HEK293 (cell line): ENCODE data around the gene NXN.

Experiments
- CTCF ChIA-PET: fragments of 350-600 bp; formaldehyde crosslinking; extraction: SDS; loops from one replicate; lab custom pipeline; 2021; ENCODE audit warnings: antibody characterized with exemption; lab: Yijun Ruan, JAX
- POLR2A ChIA-PET: fragments of 300-600 bp; formaldehyde crosslinking; extraction: SDS; loops from one replicate; lab custom pipeline; 2020; ENCODE audit warnings: antibody characterized with exemption, inconsistent platforms; lab: Yijun Ruan, JAX
- H3K27ac ChIP-seq: fragments of 200-500 bp; sonication (Bioruptor generic); 2 replicates; pipeline ENCODE4 v1.5.1; 2014; ENCODE audit warnings: low read depth, low read length, control low read depth, inconsistent platforms; ENCODE audit errors: extremely low read depth
- H3K36me3 ChIP-seq, 2 experiments: fragments of 200-500 bp in 1 of 2; sonication (Bioruptor generic) in 1 of 2; 1 replicate in 1 of 2; 2 replicates in 1 of 2; pipeline ENCODE4 v1.5.1; 2014 to 2017; ENCODE audit warnings: inconsistent platforms in 2 of 2, low read length in 2 of 2; ENCODE audit not compliant: control insufficient read depth in 2 of 2, insufficient read depth in 1 of 2
- H3K4me1 ChIP-seq: fragments of 200-500 bp; sonication (Bioruptor generic); 2 replicates; pipeline ENCODE4 v1.5.1; 2014; ENCODE audit warnings: mild to moderate bottlenecking, low read length, inconsistent platforms; ENCODE audit not compliant: control insufficient read depth, insufficient read depth
- H3K4me3 ChIP-seq: 2 replicates; pipeline ENCODE4 v1.5.1; 2011; ENCODE audit warnings: low read depth, mild to moderate bottlenecking, control low read depth, low read length, moderate library complexity
- H3K9me3 ChIP-seq: fragments of 200-500 bp; sonication (Bioruptor generic); 2 replicates; pipeline ENCODE4 v1.5.1; 2014; ENCODE audit warnings: low read depth, low read length, inconsistent platforms; ENCODE audit not compliant: control insufficient read depth, insufficient read depth
- MZF1 ChIP-seq: fragments of 450-650 bp; formaldehyde crosslinking; IDR thresholded peaks from 2 replicates; pipeline ENCODE4 v1.5.1; 2017; ENCODE audit warnings: missing biosample characterization, missing genetic modification characterization, borderline replicate concordance
- PBX3 ChIP-seq: sonication (generic); formaldehyde crosslinking; IDR thresholded peaks from 2 replicates; pipeline ENCODE4 v1.8.1; 2022; ENCODE audit warnings: mild to moderate bottlenecking, moderate library complexity, missing genetic modification reagents
- RBAK ChIP-seq: fragments of 450-650 bp; formaldehyde crosslinking; IDR thresholded peaks from 2 replicates; pipeline ENCODE4 v1.5.1; 2016; ENCODE audit warnings: missing biosample characterization, missing genetic modification characterization
- SP7 ChIP-seq: fragments of 450-650 bp; formaldehyde crosslinking; IDR thresholded peaks from 2 replicates; pipeline ENCODE4 v1.5.1; 2016; ENCODE audit warnings: missing biosample characterization, missing genetic modification characterization
- TCF7L2 ChIP-seq: IDR thresholded peaks from 2 replicates; pipeline ENCODE4 v1.6.1; 2011; ENCODE audit warnings: low read depth, mild to moderate bottlenecking, inconsistent platforms, low read length, moderate library complexity, borderline replicate concordance
- WT1 ChIP-seq: fragments of 450-650 bp; formaldehyde crosslinking; IDR thresholded peaks from 2 replicates; pipeline ENCODE4 v1.5.1; 2016; ENCODE audit warnings: missing biosample characterization, missing genetic modification characterization
- ZBTB1 ChIP-seq: fragments of 450-650 bp; formaldehyde crosslinking; IDR thresholded peaks from 2 replicates; pipeline ENCODE4 v1.5.1; 2016; ENCODE audit warnings: missing biosample characterization, missing genetic modification characterization
- ZBTB17 ChIP-seq: fragments of 450-650 bp; formaldehyde crosslinking; IDR thresholded peaks from 2 replicates; pipeline ENCODE4 v1.5.1; 2016; ENCODE audit warnings: missing biosample characterization, missing genetic modification characterization
- ZBTB8A ChIP-seq: fragments of 450-650 bp; formaldehyde crosslinking; IDR thresholded peaks from 2 replicates; pipeline ENCODE4 v1.5.1; 2016; ENCODE audit warnings: missing biosample characterization, missing genetic modification characterization
- ZFP69B ChIP-seq: fragments of 450-650 bp; formaldehyde crosslinking; IDR thresholded peaks from 2 replicates; pipeline ENCODE4 v1.5.1; 2016; ENCODE audit warnings: missing biosample characterization, missing genetic modification characterization
- ZNF2 ChIP-seq: fragments of 450-650 bp; formaldehyde crosslinking; IDR thresholded peaks from 2 replicates; pipeline ENCODE4 v1.5.1; 2016; ENCODE audit warnings: missing biosample characterization, missing genetic modification characterization
- ZNF223 ChIP-seq: fragments of 450-650 bp; formaldehyde crosslinking; IDR thresholded peaks from 2 replicates; pipeline ENCODE4 v1.5.1; 2016; ENCODE audit warnings: missing biosample characterization, missing genetic modification characterization
- ZNF311 ChIP-seq: fragments of 450-650 bp; formaldehyde crosslinking; IDR thresholded peaks from 2 replicates; pipeline ENCODE4 v1.5.1; 2017; ENCODE audit warnings: missing biosample characterization, missing genetic modification characterization, borderline replicate concordance
- ZNF366 ChIP-seq: fragments of 450-650 bp; formaldehyde crosslinking; conservative IDR thresholded peaks from 2 replicates; pipeline ENCODE4 v1.5.1; 2016; ENCODE audit warnings: missing biosample characterization, missing genetic modification characterization
- ZNF391 ChIP-seq: fragments of 450-650 bp; formaldehyde crosslinking; IDR thresholded peaks from 2 replicates; pipeline ENCODE4 v1.5.1; 2016; ENCODE audit warnings: low read depth, missing biosample characterization, missing genetic modification characterization, borderline replicate concordance
- ZNF473 ChIP-seq: fragments of 450-650 bp; formaldehyde crosslinking; IDR thresholded peaks from 2 replicates; pipeline ENCODE4 v1.5.1; 2017; ENCODE audit warnings: missing biosample characterization, missing genetic modification characterization
- ZNF513 ChIP-seq: fragments of 450-650 bp; IDR thresholded peaks from 2 replicates; pipeline ENCODE4 v1.5.1; 2018; ENCODE audit warnings: missing biosample characterization, missing genetic modification characterization
- ZNF664 ChIP-seq: fragments of 450-650 bp; formaldehyde crosslinking; IDR thresholded peaks from 2 replicates; pipeline ENCODE4 v1.5.1; 2016; ENCODE audit warnings: missing biosample characterization, missing genetic modification characterization
- ZNF776 ChIP-seq: fragments of 450-650 bp; formaldehyde crosslinking; IDR thresholded peaks from 2 replicates; pipeline ENCODE4 v1.5.0; 2017; ENCODE audit warnings: missing biosample characterization, missing genetic modification characterization, borderline replicate concordance
- ZNF837 ChIP-seq: fragments of 450-650 bp; formaldehyde crosslinking; IDR thresholded peaks from 2 replicates; pipeline ENCODE4 v1.5.1; 2016; ENCODE audit warnings: missing biosample characterization, missing genetic modification characterization
- TF ChIP-seq, protein P1 (sequence below): fragments of 450-650 bp; formaldehyde crosslinking; IDR thresholded peaks from 2 replicates; pipeline ENCODE4 v1.5.1; 2016; ENCODE audit warnings: missing biosample characterization, missing genetic modification characterization
- TF ChIP-seq, protein P2 (sequence below): fragments of 450-650 bp; formaldehyde crosslinking; IDR thresholded peaks from 2 replicates; pipeline ENCODE4 v1.5.1; 2016; ENCODE audit warnings: missing biosample characterization, missing genetic modification characterization
- TF ChIP-seq, protein P3 (sequence below): fragments of 450-650 bp; formaldehyde crosslinking; IDR thresholded peaks from 2 replicates; pipeline ENCODE4 v1.5.1; 2016; ENCODE audit warnings: missing biosample characterization, missing genetic modification characterization

Gene NXN

DNA sequence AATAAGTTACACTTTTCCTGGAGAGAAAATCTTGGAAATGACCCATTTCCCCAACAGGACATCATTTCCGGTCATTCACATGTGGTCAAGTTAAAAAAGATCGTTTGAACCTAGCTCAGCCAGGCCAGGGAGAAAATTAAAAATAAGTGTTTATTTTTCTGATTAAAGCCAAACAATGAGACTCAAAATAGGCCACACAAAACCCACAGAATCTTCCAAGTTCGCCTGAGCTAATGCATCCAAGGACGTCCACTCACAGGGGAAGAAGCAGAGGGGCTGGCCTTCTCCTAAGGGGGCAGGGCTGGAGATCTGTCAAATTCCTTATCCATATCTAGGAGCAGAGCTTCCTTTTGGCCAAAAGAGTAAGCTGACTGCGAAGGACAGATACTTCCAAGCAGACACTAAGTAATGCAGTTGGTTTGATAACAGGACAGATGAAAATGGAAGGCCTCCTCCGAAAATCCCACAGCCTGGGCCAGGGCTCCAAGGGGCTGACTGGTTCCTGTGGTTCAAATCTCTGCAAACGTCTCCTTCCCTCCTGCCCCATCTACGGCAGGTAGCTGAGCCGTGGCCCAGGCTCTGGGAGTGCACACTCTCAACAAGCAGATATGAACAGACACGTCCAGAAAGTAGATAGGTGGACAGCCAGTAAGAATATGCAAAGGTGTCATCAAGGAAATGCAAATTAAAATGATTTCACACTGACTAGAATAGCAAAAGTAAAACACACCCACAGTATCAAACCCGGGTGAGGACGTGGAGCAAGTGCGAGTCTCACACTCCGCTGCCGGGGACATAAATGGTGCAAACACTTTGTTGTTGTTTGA, 98.9 kb downstream of the NXN start:
- CTCF ChIA-PET: interaction anchor here (0.8 to 5.3 kb wide), 8 partner anchors 11 to 116 kb away, joined by 3 to 54 read pairs (median 4); partner anchors contain the start of genes NXN and TIMM22
- H3K36me3 ChIP-seq: no peaks in the 10 kb centered on the region
- POLR2A ChIA-PET: interaction anchor here (1.2 to 1.9 kb wide), 2 partner anchors 76 to 99 kb away, joined by 4 to 6 read pairs; partner anchors contain the start of gene NXN
- H3K9me3 ChIP-seq: no peaks in the 10 kb centered on the region
- no peak overlapping the region for H3K27ac ChIP-seq
- peaks cover 15% of the 10 kb centered on the region for H3K4me1 ChIP-seq
- no peak overlapping the region for H3K4me3 ChIP-seq
- TF ChIP-seq WT1 (tag by site-specific recombination) (no peak), ZNF223 (tag by site-specific recombination) (no peak), TCF7L2 (no peak), ZNF391 (tag by site-specific recombination) (no peak), ZNF664 (tag by site-specific recombination) (no peak), ZNF2 (tag by site-specific recombination) (no peak), ZBTB1 (tag by site-specific recombination) (no peak), ZFP69B (tag by site-specific recombination) (no peak), PBX3 (no peak)
- TF ChIP-seq, protein P1, sequence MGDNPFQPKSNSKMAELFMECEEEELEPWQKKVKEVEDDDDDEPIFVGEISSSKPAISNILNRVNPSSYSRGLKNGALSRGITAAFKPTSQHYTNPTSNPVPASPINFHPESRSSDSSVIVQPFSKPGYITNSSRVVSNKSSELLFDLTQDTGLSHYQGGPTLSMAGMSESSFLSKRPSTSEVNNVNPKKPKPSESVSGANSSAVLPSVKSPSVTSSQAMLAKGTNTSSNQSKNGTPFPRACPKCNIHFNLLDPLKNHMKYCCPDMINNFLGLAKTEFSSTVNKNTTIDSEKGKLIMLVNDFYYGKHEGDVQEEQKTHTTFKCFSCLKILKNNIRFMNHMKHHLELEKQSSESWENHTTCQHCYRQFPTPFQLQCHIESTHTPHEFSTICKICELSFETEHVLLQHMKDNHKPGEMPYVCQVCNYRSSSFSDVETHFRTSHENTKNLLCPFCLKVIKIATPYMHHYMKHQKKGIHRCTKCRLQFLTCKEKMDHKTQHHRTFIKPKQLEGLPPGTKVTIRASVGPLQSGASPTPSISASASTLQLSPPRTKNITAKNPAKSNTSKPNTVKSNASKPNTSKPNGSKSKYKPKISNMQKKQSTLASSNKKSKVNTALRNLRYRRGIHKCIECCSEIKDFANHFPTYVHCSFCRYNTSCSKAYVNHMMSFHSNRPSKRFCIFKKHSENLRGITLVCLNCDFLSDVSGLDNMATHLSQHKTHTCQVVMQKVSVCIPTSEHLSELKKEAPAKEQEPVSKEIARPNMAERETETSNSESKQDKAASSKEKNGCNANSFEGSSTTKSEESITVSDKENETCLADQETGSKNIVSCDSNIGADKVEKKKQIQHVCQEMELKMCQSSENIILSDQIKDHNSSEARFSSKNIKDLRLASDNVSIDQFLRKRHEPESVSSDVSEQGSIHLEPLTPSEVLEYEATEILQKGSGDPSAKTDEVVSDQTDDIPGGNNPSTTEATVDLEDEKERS (tag by site-specific recombination): no peak
- TF ChIP-seq, all 188 proteins: peak for 0

- CTCF ChIA-PET: interaction anchor here (0.5 to 5.3 kb wide), 43 partner anchors 10 to 467 kb away, joined by 3 to 54 read pairs (median 5); partner anchors contain the start of genes NXN and TIMM22
- no peaks in the 10 kb centered on the region for H3K36me3 ChIP-seq
- H3K9me3 ChIP-seq: no peaks in the 10 kb centered on the region
- H3K4me3 ChIP-seq: no peak overlapping the region
- POLR2A ChIA-PET: interaction anchor here (0.7 to 1.9 kb wide), 7 partner anchors 48 to 117 kb away, joined by 3 to 15 read pairs (median 6); partner anchors contain the start of genes NXN and TIMM22
- H3K4me1 ChIP-seq: peaks cover 17% of the 10 kb centered on the region
- no peak overlapping the region for H3K27ac ChIP-seq
- peak; percentile 45; the same call in 1 of the 2 replicates for TF ChIP-seq SP7 (tag by site-specific recombination)
- peak; percentile 49; the same call in 1 of the 2 replicates for TF ChIP-seq ZBTB8A (tag by site-specific recombination)
- TF ChIP-seq ZNF473 (tag by site-specific recombination): no peak
- no peak for TF ChIP-seq ZNF311 (tag by site-specific recombination)
- no peak for TF ChIP-seq ZNF776 (tag by site-specific recombination)
- TF ChIP-seq ZNF837 (tag by site-specific recombination): no peak
- TF ChIP-seq ZNF366 (tag by site-specific recombination): 0 out of 2 replicates have a peak, but pooled peaks have one; percentile 44
- TF ChIP-seq, protein P2, sequence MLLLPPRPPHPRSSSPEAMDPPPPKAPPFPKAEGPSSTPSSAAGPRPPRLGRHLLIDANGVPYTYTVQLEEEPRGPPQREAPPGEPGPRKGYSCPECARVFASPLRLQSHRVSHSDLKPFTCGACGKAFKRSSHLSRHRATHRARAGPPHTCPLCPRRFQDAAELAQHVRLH (tag by site-specific recombination): no peak
- no peak for TF ChIP-seq ZBTB1 (tag by site-specific recombination)
- no peak for TF ChIP-seq ZNF391 (tag by site-specific recombination)
- no peak for TF ChIP-seq ZBTB17
- TF ChIP-seq RBAK (tag by site-specific recombination): no peak
- TF ChIP-seq, protein P3, sequence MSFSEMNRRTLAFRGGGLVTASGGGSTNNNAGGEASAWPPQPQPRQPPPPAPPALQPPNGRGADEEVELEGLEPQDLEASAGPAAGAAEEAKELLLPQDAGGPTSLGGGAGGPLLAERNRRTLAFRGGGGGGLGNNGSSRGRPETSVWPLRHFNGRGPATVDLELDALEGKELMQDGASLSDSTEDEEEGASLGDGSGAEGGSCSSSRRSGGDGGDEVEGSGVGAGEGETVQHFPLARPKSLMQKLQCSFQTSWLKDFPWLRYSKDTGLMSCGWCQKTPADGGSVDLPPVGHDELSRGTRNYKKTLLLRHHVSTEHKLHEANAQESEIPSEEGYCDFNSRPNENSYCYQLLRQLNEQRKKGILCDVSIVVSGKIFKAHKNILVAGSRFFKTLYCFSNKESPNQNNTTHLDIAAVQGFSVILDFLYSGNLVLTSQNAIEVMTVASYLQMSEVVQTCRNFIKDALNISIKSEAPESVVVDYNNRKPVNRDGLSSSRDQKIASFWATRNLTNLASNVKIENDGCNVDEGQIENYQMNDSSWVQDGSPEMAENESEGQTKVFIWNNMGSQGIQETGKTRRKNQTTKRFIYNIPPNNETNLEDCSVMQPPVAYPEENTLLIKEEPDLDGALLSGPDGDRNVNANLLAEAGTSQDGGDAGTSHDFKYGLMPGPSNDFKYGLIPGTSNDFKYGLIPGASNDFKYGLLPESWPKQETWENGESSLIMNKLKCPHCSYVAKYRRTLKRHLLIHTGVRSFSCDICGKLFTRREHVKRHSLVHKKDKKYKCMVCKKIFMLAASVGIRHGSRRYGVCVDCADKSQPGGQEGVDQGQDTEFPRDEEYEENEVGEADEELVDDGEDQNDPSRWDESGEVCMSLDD (tag by site-specific recombination): 0 out of 2 replicates have a peak, but pooled peaks have one; percentile 18
- TF ChIP-seq MZF1 (tag by site-specific recombination): no peak
- no peak for TF ChIP-seq ZNF513
These were observed 99.8 kb downstream of the NXN start for GRCh38 chr17:879546-880442.
